ENCODE data around the gene DHRS13.

GRCh38 chr17:28895794-28896447 is 7.0 kb downstream of the DHRS13 start:
- TF ChIP-seq POLR2A (IDR thresholded peaks at IDR 0.05; ENCODE audit: low read depth, low read length), result no peak
- TF ChIP-seq, protein P1, sequence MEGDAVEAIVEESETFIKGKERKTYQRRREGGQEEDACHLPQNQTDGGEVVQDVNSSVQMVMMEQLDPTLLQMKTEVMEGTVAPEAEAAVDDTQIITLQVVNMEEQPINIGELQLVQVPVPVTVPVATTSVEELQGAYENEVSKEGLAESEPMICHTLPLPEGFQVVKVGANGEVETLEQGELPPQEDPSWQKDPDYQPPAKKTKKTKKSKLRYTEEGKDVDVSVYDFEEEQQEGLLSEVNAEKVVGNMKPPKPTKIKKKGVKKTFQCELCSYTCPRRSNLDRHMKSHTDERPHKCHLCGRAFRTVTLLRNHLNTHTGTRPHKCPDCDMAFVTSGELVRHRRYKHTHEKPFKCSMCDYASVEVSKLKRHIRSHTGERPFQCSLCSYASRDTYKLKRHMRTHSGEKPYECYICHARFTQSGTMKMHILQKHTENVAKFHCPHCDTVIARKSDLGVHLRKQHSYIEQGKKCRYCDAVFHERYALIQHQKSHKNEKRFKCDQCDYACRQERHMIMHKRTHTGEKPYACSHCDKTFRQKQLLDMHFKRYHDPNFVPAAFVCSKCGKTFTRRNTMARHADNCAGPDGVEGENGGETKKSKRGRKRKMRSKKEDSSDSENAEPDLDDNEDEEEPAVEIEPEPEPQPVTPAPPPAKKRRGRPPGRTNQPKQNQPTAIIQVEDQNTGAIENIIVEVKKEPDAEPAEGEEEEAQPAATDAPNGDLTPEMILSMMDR (IDR thresholded peaks at IDR 0.05; ENCODE audit: extremely low read depth in 1 of 2, insufficient read depth in 1 of 2, low read depth in 1 of 2, low read length in 2 of 2), result no peak
- no peak for TF ChIP-seq POLR2AphosphoS5 (IDR thresholded peaks at IDR 0.05; ENCODE audit: insufficient read depth, low read depth, low read length)

Data from endothelial cell of umbilical vein (primary cell).